CD4-positive, alpha-beta T cell treated with Interleukin-2 at 100 ng/mL for 4 hours (primary cell): ENCODE results near the gene SYTL2.
"Not testable (repeated sequence)": the region's sequence is repeated elsewhere in the genome, so short reads cannot be mapped to it uniquely, and the experiment has no call there.

Source experiments
- DNase-seq: peaks from one replicate; pipeline ENCODE4 v3.0.0-alpha.2; 2020; ENCODE audit warnings: low spot score

Gene SYTL2, protein sequence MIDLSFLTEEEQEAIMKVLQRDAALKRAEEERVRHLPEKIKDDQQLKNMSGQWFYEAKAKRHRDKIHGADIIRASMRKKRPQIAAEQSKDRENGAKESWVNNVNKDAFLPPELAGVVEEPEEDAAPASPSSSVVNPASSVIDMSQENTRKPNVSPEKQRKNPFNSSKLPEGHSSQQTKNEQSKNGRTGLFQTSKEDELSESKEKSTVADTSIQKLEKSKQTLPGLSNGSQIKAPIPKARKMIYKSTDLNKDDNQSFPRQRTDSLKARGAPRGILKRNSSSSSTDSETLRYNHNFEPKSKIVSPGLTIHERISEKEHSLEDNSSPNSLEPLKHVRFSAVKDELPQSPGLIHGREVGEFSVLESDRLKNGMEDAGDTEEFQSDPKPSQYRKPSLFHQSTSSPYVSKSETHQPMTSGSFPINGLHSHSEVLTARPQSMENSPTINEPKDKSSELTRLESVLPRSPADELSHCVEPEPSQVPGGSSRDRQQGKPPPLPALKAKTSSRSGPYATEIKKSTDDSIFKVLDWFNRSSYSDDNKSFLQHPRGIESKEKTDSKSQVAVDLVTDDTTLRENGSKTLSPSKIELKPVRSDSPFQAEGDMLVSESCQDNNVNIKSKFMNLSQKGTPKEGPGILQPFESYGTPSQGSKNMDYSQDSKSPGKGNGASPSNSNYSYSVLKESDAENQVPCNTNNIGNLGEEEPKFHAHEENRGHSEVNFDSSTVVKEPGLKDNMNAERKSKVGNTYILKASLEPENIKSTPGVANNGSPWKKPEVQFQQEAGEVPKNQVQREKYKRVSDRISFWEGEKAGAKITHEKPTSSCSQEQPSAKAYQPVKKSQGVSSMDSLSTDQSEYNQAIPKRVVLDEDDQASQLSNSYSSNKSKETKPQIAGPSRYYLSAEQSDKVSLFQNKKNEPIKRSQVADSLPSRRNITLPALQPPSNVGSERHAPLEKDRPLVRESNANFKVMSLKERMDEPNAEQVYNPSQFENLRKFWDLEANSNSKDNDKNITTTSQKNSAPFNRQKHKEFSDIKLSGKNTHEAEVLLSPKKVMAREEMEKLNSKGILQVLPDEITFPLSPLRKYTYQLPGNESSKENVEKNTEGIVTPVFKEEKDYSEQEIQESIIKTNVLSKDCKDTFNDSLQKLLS (N-terminal part only)

DNA sequence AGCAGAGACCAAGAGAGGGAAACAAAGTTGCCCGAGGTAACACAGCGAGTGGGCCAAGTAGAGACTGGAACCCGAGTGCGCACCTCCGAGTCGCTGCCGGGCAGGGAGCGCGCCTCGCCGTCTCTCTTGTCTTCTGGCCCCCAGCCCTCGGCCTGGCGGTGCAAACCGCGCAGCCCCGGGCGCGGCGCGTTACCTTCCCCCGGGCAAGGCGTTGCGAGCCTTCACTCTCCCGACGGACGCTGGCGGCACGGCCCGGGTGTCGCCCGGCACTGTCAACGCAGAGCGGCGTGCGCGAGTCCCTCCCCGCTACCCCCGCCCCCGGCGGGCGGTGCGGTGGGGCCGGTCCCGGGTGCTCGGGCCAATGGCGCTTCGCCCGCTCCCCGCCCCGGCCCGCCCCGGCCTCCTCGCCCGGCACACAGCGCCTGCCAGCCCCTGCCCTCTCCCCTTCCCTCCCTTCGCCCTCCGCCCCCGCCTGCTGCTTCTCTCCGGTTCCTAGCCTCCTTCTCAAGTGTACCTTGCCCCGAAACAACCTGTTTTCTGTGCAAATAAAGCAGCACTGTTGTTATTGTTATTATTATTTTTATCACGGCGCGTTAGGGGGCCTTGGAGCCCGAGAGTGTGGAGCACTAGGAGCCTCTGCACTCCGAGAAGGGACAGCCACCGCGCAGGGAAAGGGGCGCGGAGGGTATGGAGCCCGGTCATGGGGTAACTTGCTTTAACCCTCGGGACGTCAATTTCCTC is at the start of gene SYTL2:
Gene SYTL2 (minus strand): TSS at position 271 of the 741 bp plus-strand sequence. CDS start 53,416 bp downstream, outside the sequence.
- DNase-seq = peak; percentile 73

DNA sequence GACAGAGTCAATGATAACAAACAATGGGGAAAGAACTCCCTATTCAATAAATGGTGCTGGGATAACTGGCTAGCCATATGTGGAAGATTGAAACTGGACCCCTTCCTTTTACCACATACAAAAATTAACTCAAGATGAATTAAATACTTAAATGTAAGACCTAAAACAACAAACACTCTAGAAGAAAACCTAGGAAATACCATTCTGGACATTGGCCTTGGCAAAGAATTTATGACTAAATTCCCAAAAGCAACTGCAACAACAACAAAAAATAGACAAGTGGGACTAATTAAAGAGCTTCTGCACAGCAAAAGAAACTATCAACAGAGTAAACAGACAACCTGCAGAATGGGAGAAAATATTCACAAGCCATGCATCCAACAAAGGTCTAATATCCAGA is 48.6 kb upstream of the SYTL2 start:
- DNase-seq = not testable (repeated sequence)

DNA sequence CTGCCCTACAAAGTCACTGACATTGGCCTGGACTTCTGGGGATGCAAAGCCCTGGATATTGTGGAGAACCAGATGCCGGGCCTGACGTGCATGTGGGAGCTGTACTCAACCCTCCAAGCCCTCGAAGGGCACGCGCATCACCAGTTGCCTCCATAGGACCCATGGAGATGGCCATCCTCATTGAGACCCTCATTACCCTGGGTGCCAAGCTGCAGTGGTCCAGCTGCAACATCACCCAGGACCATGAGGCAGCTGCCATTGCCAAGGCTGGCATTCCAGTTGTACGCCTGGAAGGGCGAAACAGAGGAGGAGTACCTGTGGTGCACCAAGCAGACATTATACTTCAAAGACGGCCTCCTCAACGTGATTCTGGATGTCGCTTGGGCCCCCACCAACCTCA is 46.2 kb upstream of the SYTL2 start:
- no peak for DNase-seq

DNA sequence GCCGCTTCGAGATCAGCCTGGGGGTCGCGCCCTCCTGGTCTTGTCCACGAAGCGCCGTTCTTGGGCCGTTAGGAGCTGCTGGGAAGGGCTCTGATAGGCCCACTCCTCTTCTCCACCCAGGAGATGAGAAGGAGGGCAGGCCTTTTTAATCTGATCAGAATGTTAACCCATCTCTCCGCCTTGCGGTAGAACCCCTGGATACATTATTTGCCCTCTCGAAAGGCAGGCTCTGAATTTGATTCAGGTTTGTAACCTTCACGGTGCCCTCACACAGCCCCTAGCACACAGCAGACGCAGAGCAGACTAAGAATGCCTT is 44.4 kb upstream of the SYTL2 start, which contains the start of gene CCDC83:
Gene CCDC83 (plus strand): TSS at position 43 of the 316 bp plus-strand sequence. CDS start 9,741 bp downstream, outside the sequence.
- no peak for DNase-seq

DNA sequence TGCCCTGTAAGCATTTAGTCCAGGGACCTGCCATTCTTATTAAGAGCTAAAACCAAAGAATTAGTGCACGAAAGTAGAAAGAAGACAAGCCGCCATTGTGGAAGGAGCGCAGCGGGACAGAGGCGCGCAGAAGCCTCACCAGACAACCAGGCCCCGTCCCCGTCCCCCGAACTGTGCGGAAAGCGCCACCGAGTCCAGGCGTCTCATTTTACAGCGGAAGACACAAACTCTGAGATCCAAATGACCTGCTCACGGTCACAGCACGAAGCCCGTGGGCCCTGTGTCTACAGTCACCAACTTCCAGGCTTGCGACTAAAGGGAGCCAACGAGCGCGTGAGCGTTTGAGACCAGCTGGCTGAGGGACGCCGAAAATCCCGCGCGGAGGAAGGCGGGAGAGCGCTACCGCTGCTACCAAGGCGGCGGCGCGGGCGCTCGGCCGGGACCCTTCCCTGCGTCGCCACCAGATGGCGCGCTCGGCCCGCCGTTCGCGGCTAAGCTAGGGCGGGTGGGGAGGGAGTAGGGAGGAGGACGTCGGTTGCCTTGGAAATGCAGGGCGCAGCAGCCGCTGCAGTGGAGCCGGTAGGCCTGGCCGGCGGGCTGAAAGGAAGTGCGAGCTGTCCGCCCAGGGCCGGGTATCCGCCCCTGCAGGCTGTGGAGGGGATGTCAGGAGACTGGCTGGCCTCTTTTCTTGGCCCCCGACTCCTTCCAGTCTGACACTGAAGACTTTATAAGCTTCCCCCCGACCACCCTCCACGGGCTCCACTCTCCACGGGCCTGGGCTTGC is 43.8 kb upstream of the SYTL2 start:
- DNase-seq = peak; percentile 95

DNA sequence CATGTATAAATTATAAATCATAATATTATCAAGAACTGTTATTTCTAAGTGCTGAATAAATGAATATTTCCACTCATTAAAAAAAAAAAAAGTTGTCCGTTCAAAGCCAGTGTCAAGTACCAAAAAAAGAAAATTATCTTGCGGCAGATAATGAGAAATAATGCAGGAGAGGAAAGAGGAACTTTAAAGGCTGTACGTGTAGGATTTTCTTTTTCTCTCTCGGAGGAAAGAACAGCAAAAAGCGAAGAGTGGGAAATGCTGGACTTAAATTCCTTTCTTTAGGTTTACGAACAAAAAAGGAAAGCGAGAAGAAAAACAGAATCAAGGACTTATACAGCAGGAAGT is 43.2 kb upstream of the SYTL2 start:
- no peak for DNase-seq

DNA sequence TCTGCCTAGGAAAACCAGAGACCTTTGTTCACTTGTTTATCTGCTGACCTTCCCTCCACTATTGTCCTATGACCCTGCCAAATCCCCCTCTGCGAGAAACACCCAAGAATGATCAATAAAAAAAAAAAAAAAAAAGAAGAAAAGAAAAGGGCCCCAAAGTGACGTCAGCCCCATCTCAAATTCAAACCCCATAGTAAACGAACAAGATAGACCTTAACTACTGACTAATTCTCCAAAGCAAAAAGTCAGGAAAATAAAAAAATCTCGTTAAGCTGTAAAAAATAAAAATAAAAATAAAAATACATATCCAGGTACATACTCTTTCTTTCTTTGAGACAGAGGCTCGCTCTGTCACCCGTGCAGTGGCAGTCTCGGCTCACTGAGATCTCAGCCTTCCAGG is 42.6 kb upstream of the SYTL2 start:
- DNase-seq = not testable (repeated sequence)

DNA sequence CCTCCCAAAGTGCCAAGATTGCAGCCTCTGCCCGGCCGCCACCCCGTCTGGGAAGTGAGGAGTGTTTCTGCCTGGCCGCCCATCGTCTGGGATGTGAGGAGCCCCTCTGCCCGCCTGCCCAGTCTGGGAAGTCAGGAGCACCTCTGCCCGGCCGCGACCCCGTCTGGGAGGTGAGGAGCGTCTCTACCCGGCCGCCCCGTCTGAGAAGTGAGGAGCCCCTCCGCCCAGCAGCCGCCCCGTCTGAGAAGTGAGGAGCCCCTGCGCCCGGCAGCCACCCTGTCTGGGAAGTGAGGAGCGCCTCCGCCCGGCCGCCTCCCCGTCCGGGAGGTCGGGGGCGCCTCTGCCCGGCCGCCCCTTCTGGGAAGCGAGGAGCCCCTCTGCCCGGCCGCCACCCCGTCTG is 41.8 kb upstream of the SYTL2 start:
- not testable (repeated sequence) for DNase-seq

DNA sequence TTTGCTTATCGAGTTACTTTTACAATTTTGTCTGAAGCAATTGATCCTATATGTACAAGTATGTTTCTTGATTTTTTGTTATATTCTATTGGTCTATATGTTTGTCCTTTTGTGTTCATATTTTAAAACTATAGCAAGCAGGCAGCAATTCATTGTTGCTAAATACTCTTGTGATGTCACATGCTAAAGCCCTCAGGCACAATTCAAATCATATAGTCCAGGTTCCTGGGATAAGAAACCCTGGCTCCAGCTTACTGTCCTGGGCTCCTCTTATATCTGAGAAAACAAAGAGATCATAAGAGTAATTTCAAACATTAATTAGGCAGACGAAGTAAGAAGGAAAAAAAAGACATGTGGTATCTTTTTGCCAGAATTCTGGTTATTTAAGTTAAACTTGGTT is 37.6 kb upstream of the SYTL2 start:
- DNase-seq = no peak

DNA sequence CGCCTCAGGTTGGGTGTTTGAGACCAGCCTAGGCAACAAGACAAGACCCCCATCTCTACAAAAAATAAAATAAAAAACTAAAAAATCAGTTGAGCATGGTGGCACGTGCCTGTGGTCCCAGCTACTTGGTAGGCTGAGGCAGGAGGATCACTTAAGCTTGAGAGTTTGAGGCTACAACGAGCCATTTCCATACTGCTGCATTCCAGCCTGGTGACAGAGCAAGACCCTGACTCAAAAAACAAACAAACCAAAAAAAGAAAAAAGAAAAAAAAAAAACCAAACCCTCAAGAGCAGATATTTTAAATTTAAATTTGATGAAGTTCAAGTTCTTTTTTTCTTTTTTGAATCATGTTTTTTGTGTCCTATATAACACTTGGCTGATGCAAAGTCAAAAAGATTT is 37.1 kb upstream of the SYTL2 start:
- DNase-seq = no peak

DNA sequence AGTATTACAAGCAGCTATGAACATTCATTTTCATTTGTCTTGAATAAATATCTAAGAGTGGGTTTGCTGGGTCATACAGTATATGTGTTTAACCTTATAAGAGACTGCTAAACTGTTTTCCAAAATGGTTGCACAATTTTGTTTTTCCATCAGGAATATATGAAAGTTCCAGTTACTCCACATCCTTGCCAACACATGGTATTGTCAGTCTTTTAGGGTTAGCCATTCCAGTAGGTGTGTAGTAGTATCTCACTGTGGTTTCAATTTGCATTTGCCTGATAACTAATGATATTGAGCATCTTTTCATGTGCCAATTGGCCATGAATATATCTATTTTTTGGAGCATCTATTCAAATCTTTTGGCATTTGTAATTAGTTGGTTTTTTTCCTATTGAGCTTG is 36.5 kb upstream of the SYTL2 start:
- no peak for DNase-seq

DNA sequence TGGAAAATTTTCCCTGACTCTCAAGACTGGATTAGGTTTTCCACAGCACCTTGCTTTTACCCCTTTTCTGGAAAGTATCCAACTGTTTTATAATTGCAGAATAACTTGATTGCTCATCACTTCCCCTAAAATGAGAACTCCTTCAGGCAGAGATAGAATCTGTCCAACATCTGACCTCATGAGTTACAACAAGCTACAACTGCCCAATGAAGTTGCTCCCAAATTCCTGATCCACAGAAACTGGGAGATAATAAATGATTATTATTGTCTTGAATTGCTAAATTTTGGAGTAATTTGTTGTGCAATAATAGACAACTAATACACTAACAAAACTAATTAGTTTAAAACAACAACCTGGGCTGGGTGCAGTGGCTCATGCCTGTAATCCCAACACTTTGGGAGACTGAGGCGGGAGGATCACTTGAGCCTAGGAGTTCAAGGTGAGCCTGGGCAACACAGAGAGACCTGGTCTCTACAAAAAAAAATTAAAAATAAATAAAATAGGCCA is 34.2 kb upstream of the SYTL2 start:
- no peak for DNase-seq

DNA sequence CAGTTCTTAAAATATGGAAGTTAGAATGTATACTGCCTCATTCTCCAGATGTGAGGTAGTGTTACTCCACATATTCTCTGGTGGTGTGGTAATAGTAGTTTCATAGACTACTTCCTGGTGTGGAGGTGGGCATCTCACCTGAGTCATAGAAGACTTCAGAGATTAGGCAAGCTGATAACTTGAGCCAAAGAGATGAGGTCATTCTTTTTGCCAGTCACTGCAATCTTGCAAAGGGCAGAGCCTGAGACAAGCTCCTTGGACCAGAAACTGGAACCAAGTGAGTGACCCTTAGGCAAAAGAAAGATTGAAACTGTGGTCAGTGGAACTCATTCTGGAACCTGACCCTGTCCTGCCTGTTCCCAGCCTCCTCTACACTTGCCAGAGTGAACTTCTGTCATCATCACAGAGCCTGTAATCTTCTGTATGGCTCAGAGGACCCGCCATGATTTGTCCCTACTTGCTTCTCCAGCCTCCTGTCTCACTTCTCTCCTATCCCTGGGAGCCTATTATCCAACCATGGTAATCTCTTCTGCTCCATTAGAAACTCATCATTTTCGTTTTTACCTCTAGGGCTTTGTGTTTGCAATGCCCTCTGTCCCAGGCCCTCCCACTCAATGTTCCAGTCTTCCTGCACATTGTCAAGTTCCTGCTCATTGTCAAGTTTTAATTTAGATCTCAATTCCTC is 33.6 kb upstream of the SYTL2 start:
- no peak for DNase-seq

DNA sequence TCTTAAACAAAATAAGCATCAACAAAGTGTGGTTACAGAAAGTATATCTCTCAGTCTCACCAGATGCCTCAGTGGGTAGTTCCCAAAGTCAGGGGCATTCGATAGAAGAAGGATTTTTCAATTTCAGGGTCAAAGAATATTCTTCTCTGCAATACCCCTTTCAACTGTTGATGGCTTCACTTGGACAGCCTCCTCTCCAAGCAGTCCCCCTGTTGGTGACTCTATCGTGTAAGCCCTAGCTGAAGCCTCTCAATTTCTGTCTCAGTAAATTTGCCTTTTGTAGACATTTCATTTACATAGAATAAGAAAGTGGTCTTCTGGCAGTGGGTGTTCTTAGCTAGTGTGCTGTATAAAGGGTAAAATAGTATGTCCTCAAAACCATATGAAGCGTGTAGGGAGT is 33.0 kb upstream of the SYTL2 start:
- DNase-seq = no peak

DNA sequence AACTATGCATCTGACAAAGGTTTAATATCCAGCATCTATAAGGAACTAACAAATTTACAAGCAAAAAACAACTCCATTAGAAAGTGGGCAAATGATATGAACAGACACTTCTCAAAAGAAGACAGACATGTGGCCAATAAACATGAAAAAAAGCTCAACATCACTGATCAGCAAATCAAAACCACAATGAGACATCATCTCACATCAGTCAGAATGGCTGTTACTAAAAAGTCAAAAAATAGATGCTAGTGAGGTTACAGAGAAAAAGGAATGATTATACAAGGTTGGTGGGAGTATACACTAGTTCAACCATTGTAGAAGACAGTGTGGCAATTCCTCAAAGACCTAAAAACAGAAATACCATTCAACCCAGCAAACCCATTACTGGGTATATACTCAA is 30.0 kb upstream of the SYTL2 start:
- DNase-seq = not testable (repeated sequence)

DNA sequence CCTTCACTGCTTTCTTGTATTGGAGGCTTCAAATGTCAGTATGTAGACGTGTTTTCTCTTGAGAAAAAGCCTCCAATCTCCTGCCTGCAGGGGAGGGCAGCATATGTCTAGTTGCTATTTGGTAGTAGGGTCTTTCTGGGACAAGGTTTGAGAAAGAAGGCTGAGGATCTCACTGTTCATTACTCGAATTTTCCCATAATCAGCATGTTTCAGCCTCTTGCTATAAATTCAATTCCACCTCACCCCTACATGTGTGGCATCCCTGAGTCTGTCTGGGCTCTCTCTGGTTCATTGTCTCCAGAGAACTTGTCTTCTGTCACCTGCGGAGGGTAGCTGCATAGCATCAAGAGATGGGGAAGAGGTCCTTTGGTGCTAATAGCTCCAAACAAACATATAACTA is 24.8 kb upstream of the SYTL2 start:
- DNase-seq = no peak

DNA sequence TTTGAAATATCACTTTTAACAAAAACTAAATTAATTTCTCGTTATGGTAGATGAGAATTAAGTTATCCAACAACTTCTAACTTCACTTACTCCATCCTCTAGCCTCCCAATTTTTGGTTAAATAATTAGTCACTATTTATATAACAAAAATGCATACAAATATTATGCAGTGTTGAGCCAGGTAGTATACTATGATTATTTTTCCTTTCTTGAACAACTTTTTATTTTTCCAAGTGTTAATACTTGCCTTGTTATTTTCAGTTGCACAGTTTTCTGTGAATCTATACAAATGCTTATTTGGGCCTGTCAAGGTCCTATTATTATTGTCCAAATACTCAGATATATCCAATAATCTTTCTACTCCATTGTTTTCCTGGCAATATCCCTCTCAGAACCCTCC is 24.3 kb upstream of the SYTL2 start:
- DNase-seq = no peak

DNA sequence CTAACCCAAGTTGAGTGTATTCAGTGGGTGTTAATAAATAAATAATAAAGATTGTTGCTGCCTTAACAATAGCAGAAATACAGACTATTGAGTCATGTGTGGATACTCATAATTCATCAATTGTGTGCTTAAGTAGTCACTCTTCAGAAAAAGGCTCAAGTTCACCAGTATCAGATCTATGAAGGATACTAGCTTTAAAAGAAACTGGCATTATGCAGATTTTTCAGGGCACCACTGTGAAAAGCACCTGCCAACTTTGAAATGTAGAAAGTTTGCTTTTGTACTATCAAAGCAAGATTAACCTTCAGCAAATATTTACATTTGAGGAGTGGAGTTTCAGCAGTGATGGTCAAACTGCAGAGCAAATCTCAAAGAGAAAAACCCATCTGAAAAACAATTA is 20.1 kb upstream of the SYTL2 start:
- no peak for DNase-seq

DNA sequence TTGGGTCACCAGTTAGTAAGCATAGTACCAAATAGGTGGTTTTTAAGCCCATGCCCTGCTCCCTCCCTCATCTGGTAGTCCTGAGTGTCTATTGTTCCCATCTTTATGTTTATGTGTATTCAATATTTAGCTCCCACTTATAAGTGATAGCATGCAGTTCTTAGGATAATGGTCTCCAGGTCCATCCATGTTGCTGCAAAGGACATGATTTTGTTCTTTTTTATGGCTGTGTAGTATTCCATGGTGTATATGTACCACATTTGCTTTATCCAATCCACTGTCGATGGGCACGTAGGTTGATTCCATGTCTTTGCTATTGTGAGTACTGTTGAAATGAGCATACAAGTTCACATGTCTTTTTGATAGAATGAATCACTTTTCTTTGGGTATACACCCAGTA is 18.2 kb upstream of the SYTL2 start:
- DNase-seq = no peak

DNA sequence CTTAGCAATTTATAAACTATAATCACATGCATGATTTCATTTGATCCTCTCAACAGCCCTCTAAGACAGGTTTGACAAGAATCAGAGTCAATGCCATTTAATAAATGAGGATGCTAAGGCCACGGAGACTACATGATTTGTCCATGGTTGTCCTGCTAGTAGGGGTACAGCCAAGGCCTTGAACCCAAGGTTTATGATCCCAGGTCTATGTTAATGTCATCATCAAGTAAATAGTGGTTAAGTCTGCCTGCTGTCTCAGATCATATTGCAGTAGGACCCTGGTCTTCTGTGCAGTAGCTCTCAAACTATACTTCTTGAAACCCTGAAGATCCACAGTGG is 17.7 kb upstream of the SYTL2 start:
- no peak for DNase-seq
